Activated CD4-positive, alpha-beta T cell treated with anti-CD3 and anti-CD28 coated beads, Interleukin-2, Interleukin-4, amounts not matched to agents 100 ng/mL and 50 ng/mL, durations not matched to agents 16 hours and 8 hours (primary cell): Measurements from ENCODE around the gene HLCS.

Experiments used
- DNase-seq: peaks from one replicate; pipeline ENCODE4 v3.0.0-alpha.2; 2020; ENCODE audit warnings: low spot score

Gene HLCS

DNA sequence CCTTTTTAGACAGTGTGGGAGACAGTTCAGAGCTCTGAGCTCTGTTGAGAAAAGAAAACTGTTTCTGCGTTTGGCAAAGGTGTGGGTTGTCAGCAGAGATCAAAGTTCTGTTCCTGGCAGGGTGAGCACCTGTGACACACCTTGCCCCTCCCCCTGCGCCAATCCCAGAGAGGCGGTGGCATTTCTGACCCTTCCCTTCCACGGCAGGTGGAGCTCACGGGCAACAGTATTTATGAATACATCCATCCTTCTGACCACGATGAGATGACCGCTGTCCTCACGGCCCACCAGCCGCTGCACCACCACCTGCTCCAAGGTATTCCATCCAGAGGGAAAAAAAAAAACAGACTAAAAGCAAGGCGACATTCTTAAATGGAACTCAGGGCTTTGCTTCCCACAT lies 246.9 kb downstream of the HLCS start:
- no peak for DNase-seq

DNA sequence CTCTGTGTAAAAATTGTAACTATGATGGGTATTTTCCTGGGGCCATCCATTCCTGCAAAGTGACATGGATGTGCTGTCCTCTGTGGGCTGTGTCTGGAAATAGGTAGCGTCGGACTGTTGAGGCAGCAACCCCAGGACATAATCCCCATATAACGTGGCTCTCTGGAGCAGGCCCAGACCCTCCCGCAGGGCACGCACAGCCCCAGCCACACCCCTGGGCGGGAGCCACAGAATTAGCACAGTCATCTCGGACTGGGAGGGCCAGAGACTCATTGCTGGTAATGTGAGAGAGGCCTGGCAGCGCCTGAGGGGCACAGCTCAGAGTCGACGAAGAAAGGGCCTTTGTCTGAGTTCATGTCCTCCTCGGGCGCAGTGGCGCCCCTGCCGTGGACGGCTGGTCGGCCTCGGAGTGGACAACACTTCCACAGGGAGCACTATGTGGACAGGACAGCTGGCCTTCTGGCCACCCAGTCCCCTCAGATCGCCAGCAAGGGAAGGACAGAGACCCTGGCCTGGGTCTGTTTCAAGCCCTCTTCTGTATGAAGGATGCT lies 247.4 kb downstream of the HLCS start:
- no peak for DNase-seq

DNA sequence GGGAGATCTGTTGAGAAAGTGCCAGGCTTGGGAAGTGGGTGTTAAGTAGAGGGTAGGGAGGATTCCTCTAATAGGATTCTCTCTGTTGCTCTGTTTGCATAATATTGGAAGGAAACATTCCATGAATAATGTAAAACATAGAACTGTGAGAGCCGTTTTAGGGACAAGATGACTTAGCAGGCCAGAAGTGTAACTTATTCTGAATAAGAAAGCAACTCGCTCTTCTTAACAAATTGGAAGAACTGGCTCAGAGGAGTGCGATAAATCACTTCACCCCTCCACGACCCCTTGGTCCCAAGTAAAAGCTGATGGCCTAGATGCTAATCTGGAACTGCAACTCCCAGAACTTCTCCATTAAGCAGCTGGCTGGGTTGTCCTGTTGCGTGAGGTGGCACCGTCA lies 248.5 kb downstream of the HLCS start:
- no peak for DNase-seq

DNA sequence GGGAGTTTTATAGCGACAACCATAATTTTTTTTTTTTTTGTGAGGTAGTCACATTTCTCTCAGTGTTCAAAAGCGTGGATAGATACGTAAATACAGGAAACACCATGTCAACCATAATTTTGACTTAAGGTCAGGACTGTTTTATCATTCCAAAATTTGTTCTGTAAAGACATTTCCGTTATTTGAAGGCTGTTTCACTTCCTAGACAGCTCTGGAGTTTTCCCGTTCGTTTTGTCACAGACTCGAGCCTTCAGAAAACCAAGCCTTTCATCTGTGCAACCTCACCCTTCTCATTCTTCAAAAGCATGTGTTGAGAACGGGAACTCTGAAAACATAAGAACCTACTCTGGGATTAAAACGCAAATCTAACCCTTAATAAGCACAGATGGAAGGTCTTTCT lies 249.6 kb downstream of the HLCS start:
- DNase-seq, result no peak

DNA sequence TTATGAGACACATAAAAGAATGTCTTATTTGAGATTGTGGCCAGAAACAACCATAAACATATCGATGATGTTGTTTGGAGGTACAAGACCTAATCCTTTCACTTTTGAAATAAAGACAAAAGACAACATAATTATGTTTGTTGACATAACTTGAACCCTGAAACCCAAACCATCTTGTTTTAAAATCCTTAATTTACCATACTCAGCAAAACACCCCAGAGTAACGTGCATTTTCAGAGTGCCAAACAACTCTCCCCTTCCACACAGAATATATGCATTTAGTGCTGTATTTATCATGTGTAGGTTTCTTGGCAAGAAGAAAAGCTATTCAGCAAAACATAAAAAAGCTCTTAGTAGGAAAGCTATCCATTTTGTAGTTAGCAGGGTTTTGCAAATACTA lies 250.1 kb downstream of the HLCS start:
- no peak for DNase-seq

DNA sequence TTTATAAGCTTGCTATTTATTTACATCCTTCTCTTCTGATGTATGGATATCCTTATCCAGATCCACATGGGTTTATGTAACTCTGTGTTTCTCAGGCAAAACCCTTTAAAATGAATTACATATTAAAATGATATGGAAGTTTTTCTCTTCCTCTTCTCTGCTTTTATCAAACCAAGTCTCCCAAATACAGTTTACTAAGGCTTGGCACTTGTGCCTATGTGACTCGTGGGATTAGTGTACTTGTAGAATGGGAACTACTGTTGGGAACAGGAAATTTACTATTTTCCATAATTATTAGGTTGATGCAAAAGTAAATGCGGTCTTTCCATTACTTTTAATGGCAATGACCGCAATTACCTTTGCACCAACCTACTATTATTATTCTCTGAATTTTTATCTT lies 252.7 kb downstream of the HLCS start:
- DNase-seq, result no peak

DNA sequence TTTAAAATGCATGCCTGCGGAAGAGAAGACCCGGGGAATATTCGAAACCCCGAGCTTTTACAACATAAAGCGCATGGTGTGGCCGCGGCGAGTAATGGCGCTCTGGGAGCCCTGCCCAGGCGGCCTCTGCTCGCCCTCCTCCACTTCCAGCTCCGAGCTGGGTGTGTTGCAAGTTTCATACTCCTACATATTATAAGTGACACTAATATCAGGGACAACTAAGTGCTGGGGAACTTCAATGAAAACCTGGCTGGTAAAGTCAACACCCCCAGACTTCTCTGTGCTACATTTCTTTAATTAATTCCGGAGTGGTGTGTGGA lies 255.8 kb downstream of the HLCS start:
- DNase-seq, result no peak

DNA sequence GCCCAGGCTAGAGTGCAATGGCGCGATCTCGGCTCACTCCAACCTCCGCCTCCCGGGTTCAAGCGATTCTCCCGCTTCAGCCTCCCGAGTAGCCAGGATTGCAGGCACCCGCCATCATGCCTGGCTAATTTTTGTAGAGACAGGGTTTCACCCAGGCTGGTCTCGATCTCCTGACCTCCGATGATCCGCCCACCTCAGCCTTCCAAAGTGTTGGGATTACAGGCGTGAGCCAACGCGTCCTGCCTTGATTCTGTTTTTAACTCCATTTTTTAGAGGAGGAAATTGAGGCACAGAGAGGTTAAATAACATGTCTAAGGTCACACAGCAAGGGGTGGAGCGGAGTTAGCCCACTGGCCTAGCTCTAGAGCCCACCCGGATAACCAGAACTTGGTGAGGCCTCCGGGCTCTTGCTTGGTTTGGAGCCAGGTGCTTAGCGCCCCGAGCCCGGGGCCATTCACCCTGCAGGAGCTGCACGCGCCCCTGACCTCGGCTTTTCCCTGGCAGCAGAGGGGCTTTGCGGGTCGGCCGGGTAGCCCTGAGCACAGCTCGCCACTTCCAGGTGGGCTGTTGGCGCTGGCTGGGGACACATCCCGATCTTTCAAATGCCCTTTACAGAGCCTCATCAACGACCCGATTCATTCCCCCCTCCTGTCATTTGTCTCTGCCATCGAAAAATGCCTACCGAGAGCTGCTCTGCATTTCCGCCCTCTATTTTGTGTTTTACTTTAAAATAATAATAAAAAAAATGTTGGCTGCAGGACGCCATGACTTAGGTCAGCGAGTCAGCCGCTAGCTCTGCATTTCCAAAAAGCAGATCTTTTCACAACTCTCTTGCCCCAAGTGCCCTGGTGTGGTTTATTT lies 256.4 kb downstream of the HLCS start:
- no peak for DNase-seq

DNA sequence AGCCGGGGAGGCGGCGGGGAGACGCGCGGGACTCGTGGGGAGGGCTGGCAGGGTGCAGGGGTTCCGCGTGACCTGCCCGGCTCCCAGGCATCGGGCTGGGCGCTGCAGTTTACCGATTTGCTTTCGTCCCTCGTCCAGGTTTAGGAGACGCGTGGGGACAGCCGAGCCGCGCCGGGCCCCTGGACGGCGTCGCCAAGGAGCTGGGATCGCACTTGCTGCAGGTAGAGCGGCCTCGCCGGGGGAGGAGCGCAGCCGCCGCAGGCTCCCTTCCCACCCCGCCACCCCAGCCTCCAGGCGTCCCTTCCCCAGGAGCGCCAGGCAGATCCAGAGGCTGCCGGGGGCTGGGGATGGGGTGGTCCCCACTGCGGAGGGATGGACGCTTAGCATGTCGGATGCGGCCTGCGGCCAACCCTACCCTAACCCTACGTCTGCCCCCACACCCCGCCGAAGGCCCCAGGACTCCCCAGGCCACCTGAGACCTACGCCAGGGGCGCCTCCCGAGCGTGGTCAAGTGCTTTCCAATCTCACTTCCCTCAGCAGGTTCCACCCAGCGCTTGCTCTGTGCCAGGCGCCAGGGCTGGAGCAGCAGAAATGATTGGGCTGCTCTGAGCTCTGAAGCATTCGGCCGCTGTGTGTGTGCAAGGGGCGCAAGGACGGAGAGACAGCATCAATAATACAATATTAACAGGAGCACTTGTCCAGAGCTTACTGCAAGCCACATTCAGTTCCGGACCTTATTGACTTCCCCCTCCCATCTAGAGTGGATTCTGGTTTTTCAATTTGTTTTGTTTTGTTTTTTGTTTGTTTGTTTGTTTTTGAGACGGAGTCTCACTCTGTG lies 257.2 kb downstream of the HLCS start:
- DNase-seq, result no peak

DNA sequence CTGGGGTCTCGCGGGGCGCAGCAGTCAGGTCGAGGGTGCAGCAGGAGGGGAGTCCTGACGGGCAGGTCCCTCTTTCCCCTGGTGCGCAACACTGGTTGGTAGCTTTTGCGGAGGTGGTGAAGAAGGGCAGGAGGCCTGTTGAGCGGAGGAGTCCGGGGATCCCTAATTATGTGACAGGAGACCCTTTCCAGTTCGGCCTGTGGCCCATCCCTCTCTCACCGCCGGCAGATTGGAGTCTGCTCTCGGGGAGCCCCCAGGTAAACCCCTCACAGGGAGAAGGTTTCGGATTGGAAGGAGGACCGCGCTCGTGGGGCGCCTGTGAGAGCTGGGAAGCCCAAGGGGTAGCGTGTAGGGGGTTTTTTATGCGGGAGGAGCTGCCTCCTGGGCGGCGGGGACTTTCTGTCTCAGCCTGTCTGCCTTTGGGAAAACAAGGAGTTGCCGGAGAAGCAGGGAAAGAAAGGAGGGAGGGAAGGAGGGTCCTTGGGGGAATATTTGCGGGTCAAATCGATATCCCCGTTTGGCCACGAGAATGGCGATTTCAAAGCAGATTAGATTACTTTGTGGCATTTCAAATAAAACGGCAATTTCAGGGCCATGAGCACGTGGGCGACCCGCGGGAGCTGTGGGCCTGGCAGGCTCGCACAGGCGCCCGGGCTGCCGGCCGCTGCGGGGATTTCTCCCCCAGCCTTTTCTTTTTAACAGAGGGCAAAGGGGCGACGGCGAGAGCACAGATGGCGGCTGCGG lies 258.0 kb downstream of the HLCS start:
- DNase-seq, result no peak

DNA sequence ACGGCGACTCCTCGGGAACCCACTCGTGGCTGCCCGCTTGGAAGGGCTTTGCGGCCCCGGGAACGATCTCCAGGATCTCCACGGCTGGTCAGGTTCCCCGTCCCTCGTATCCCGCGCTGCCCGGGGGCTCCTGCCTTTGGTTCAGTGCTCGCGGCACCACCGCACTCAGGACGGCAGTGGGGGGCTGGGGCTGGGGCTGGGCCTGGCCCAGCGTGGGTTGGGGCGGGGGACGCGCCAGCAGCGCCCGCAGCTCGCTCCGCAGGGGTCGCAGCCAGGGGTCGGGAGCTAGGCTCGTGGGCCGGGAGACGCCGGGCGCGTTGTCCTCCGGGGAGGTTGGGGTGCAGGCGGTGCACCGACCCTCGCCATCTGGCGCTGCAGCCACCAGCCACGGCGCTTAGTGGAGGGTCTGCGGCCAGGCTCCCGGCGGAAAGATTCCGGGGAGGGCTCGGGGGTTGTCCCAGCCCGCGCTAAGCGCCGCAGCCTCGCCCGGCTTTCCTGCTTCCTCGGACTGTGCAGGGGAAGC lies 258.6 kb downstream of the HLCS start:
- no peak for DNase-seq

DNA sequence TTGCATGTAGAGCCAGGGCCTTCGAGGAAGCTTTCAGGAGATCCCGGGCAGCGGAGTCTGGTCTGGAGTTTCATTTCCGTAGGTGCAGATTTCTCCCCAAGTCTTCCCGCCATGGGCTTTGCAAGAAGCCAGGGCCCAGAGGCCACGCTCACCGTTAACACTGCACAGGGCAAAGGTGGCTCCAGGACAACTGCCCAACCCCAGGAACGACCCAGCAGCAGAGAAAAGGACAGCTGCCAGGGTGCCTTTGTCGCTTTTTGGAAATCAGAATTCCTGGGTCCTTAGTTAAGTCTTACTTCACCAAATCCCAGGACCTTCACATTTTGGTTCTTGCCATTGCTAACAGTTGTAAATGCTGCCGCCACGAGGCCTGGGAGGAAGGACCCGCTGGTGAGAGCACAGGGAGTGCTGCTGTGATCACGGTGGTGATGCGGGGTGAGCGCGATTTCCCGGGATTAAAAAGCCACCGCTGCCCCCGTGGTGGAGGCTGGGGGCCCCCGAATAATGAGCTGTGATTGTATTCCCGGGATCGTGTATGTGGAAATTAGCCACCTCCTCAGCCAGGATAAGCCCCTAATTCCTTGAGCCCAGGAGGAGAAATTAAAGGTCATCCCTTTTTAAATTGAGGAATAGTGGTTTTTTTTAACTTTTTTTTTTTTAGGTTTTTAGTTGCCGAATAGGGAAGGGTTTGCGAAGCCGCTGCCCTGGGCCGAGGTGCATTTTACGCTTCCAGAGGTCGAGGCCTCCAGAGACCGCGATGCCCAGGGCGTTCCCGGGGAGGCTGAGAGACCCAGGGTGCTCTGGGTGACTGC lies 259.3 kb downstream of the HLCS start:
- DNase-seq, result no peak

DNA sequence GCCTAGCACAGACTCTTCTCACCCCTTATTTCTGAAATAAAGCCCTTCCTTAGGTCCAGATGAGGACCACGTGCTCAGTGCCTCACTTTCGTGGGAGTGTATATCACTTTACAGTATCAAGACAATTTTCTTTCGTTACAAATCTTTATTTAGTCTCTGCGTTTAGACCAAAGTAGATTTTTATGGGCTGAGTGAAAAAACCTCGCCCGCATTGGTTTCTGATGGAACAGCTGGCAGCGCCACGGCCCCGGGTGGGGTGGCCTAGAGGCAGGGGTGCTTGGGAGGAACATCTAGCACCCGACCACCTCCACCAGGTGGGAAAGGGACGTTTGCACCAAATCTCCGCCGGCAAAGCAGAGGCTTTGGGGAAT lies 260.0 kb downstream of the HLCS start:
- no peak for DNase-seq

DNA sequence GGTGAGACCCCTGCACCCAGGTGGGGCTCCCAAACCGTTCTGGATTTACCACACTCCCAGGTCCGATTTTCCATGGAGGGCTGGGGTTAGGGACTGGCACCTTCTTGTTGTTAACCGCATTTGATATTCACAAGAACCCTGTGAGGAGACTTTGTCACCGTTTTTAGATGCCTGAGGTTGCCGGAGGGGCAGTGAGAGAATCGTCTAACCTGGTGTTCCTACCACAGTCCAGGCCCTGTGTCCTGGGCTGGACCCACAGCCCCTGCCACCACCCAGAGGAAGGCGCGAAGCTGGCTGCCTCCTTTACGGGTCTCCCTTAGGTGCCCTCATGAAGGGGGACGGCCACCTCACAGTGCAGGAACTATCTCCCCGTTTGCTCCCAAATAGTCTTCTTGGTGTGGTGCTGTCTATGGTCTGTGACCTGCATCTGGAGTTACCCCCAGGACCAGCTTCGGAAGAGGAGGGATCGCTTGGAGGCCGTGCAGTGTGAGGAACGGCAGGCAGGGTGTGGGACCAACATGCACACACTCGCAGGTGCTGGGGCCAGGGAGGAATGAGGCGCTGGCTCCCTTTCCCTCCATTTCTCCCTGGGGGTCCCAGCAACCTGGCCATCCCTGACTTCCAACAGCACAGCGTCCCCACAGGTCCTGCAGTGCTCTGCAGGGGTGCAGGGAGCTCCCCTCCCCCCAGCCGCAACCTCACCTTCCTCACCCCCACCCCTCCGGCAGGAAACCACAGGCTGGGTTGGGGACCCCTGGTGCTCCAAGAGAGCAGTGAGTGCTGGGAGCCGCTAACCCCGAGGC lies 260.6 kb downstream of the HLCS start:
- DNase-seq, result no peak

DNA sequence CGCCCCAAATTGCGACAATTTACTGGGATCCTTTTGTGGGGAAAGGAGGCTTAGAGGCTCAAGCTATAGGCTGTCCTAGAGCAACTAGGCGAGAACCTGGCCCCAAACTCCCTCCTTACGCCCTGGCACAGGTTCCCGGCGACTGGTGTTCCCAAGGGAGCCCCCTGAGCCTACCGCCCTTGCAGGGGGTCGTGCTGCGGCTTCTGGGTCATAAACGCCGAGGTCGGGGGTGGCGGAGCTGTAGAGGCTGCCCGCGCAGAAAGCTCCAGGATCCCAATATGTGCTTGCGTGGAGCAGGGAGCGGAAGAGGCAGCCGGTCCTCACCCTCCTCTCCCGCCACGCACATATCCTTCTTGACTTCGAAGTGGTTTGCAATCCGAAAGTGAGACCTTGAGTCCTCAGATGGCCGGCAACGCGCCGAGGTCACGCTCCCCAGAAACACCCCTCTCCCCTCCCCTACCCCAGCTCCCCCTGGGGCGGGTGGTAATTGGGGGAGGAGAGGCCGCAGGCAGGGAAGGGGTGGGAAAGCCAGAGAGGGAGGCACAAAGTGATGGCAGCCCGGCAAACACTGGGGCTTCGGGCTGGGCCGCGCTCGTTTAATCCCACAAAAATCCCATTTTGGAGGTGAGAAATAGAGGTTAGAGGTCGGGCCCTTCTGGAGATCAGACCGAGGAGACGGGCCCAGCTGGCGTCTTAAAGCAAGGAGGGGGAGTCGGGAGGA lies 261.4 kb downstream of the HLCS start:
- DNase-seq, result no peak

DNA sequence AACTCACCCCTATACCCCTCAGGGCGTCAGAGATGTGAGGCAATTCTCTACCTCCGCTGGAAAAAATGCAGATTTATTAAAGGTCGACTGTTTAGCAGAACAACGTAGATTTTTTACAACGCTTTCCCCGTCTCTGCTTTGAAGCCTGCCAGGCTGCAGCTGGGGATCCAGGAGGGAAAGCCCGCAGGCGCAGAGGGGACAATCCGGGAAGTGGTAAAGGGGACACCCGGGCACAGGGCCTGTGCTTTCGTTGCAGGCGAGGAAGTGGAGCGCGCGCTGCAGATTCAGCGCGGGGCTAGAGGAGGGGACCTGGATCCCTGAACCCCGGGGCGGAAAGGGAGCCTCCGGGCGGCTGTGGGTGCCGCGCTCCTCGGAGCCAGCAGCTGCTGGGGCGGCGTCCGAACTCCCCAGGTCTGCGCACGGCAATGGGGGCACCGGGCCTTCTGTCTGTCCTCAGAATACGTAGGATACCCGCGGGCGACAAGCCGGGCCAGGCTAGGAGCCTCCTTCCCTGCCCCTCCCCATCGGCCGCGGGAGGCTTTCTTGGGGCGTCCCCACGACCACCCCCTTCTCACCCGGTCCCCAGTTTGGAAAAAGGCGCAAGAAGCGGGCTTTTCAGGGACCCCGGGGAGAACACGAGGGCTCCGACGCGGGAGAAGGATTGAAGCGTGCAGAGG lies 262.1 kb downstream of the HLCS start:
- no peak for DNase-seq

DNA sequence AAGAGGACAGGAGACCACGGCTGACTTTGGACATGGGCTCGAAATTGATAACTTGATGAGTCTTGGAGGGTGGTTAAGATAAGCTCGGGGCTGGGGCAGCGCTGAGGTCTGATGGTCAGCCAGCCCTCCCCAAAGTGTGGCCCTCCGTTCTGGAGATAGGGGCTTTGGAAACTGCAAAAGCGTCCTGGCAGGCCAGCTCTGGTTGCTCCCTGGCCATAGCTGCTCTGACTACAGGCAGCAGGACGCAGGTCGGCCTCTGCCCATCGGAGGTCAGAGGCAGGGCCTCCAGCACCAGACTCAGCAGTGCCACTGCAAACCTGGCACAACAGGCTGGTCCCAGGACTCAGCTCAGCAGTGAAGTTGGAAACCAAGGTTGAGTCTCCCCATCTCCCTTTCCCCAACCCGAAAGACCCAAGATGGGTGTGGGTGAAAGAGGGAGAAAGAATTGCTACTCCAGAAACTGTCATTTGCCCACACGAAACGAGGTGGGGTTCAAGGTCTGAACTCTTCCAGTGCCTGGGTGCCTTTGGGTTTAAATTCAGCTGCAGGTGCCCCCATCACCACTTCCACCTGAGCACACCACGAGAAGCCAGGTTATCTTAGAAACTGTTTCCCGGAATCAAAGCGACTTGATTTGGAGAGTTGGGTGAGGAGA lies 262.7 kb downstream of the HLCS start:
- DNase-seq, result no peak

DNA sequence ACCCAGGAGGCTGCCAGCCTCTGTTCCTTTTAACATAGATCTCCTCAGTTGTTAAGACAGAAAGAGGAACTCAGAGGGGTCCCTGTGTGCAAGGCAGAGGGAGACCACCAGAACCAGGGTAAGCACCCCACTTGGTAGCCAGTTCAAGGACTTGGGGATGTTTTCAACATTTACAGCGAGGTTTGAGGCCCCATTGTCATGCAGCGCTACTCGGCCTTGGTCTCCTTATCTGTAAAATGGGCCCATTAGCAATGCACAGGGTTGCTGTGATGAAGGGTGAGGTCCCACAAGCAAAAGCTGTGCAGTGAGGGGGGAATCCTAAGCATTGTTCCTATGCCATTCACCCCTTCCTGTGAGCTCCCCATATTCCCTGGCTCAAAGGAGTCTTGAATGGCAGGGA lies 263.3 kb downstream of the HLCS start:
- no peak for DNase-seq

DNA sequence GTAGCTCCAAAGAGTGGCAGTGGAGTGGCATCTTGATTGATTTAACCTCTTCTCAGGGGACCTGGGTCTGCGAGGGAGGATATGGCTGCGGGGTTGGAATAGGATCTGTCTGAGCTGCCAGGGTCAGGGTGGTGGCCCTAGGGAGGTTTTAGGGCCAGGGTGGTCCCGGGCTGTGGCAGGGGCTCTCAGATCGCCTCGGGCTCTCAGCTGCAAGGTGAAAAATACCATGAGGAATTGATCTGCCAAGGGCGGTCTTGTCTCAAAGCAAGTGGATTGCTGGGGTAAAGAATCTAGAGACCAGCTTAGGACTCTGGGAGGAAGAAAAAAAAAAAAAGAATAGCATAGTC lies 263.9 kb downstream of the HLCS start:
- DNase-seq, result no peak
